HEK293 (cell line): ENCODE data around the gene PPP1R10.
A peak's percentile ranks its signal among the peaks of the same experiment; 100 is the strongest.

Source experiments
- CTCF ChIA-PET: fragments of 350-600 bp; formaldehyde crosslinking; extraction: SDS; loops from one replicate; lab custom pipeline; 2021; ENCODE audit warnings: antibody characterized with exemption; lab: Yijun Ruan, JAX
- POLR2A ChIA-PET: fragments of 300-600 bp; formaldehyde crosslinking; extraction: SDS; loops from one replicate; lab custom pipeline; 2020; ENCODE audit warnings: antibody characterized with exemption, inconsistent platforms; lab: Yijun Ruan, JAX
- H3K27ac ChIP-seq: fragments of 200-500 bp; sonication (Bioruptor generic); 2 replicates; pipeline ENCODE4 v1.5.1; 2014; ENCODE audit warnings: low read depth, low read length, control low read depth, inconsistent platforms; ENCODE audit errors: extremely low read depth
- H3K36me3 ChIP-seq, 2 experiments: fragments of 200-500 bp in 1 of 2; sonication (Bioruptor generic) in 1 of 2; 1 replicate in 1 of 2; 2 replicates in 1 of 2; pipeline ENCODE4 v1.5.1; 2014 to 2017; ENCODE audit warnings: inconsistent platforms in 2 of 2, low read length in 2 of 2; ENCODE audit not compliant: control insufficient read depth in 2 of 2, insufficient read depth in 1 of 2
- H3K4me1 ChIP-seq: fragments of 200-500 bp; sonication (Bioruptor generic); 2 replicates; pipeline ENCODE4 v1.5.1; 2014; ENCODE audit warnings: mild to moderate bottlenecking, low read length, inconsistent platforms; ENCODE audit not compliant: control insufficient read depth, insufficient read depth
- H3K4me3 ChIP-seq: 2 replicates; pipeline ENCODE4 v1.5.1; 2011; ENCODE audit warnings: low read depth, mild to moderate bottlenecking, control low read depth, low read length, moderate library complexity
- H3K9me3 ChIP-seq: fragments of 200-500 bp; sonication (Bioruptor generic); 2 replicates; pipeline ENCODE4 v1.5.1; 2014; ENCODE audit warnings: low read depth, low read length, inconsistent platforms; ENCODE audit not compliant: control insufficient read depth, insufficient read depth
- BCL11A ChIP-seq: fragments of 450-650 bp; formaldehyde crosslinking; IDR thresholded peaks from 2 replicates; pipeline ENCODE4 v1.5.1; 2016; ENCODE audit warnings: low read depth, missing biosample characterization, missing genetic modification characterization
- EGR2 ChIP-seq: fragments of 450-650 bp; formaldehyde crosslinking; IDR thresholded peaks from 2 replicates; pipeline ENCODE4 v1.5.1; 2016; ENCODE audit warnings: low read depth, missing biosample characterization, missing genetic modification characterization
- KLF10 ChIP-seq: fragments of 450-650 bp; IDR thresholded peaks from 2 replicates; pipeline ENCODE4 v1.5.1; 2018; ENCODE audit warnings: missing biosample characterization, mild to moderate bottlenecking, missing genetic modification characterization
- MZF1 ChIP-seq: fragments of 450-650 bp; formaldehyde crosslinking; IDR thresholded peaks from 2 replicates; pipeline ENCODE4 v1.5.1; 2017; ENCODE audit warnings: missing biosample characterization, missing genetic modification characterization, borderline replicate concordance
- OVOL3 ChIP-seq: fragments of 450-650 bp; formaldehyde crosslinking; IDR thresholded peaks from 2 replicates; pipeline ENCODE4 v1.5.1; 2016; ENCODE audit warnings: missing biosample characterization, missing genetic modification characterization
- PRDM1 ChIP-seq: fragments of 450-650 bp; formaldehyde crosslinking; IDR thresholded peaks from 2 replicates; pipeline ENCODE4; 2016; ENCODE audit warnings: missing biosample characterization, missing genetic modification characterization
- SCRT2 ChIP-seq: fragments of 450-650 bp; formaldehyde crosslinking; IDR thresholded peaks from 2 replicates; pipeline ENCODE4 v1.5.1; 2016; ENCODE audit warnings: missing biosample characterization, missing genetic modification characterization
- SP2 ChIP-seq: fragments of 450-650 bp; formaldehyde crosslinking; IDR thresholded peaks from 2 replicates; pipeline ENCODE4 v1.5.1; 2016; ENCODE audit warnings: missing biosample characterization, missing genetic modification characterization
- ZBTB1 ChIP-seq: fragments of 450-650 bp; formaldehyde crosslinking; IDR thresholded peaks from 2 replicates; pipeline ENCODE4 v1.5.1; 2016; ENCODE audit warnings: missing biosample characterization, missing genetic modification characterization
- ZBTB20 ChIP-seq: fragments of 450-650 bp; formaldehyde crosslinking; IDR thresholded peaks from 2 replicates; pipeline ENCODE4 v1.5.1; 2016; ENCODE audit warnings: missing biosample characterization, missing genetic modification characterization
- ZBTB21 ChIP-seq: fragments of 450-650 bp; formaldehyde crosslinking; IDR thresholded peaks from 2 replicates; pipeline ENCODE4 v1.5.1; 2017; ENCODE audit warnings: missing biosample characterization, missing genetic modification characterization
- ZNF10 ChIP-seq: fragments of 450-650 bp; formaldehyde crosslinking; IDR thresholded peaks from 2 replicates; pipeline ENCODE4 v1.5.1; 2017; ENCODE audit warnings: missing biosample characterization, missing genetic modification characterization
- ZNF121 ChIP-seq: fragments of 450-650 bp; formaldehyde crosslinking; IDR thresholded peaks from 2 replicates; pipeline ENCODE4 v1.5.1; 2016; ENCODE audit warnings: missing biosample characterization, missing genetic modification characterization
- ZNF157 ChIP-seq: fragments of 450-650 bp; formaldehyde crosslinking; IDR thresholded peaks from 2 replicates; pipeline ENCODE4 v1.5.1; 2016; ENCODE audit warnings: missing biosample characterization, missing genetic modification characterization
- ZNF266 ChIP-seq: fragments of 450-650 bp; formaldehyde crosslinking; IDR thresholded peaks from 2 replicates; pipeline ENCODE4 v1.5.1; 2016; ENCODE audit warnings: missing biosample characterization, missing genetic modification characterization, low read depth
- ZNF354C ChIP-seq: fragments of 450-650 bp; formaldehyde crosslinking; IDR thresholded peaks from 2 replicates; pipeline ENCODE4 v1.5.1; 2016; ENCODE audit warnings: missing biosample characterization, missing genetic modification characterization, low read depth, borderline replicate concordance
- ZNF561 ChIP-seq: fragments of 450-650 bp; IDR thresholded peaks from 2 replicates; pipeline ENCODE4 v1.5.1; 2018; ENCODE audit warnings: missing biosample characterization, missing genetic modification characterization, borderline replicate concordance
- ZNF600 ChIP-seq: fragments of 450-650 bp; formaldehyde crosslinking; IDR thresholded peaks from 2 replicates; pipeline ENCODE4 v1.5.1; 2016; ENCODE audit warnings: missing biosample characterization, missing genetic modification characterization
- ZNF629 ChIP-seq: fragments of 450-650 bp; formaldehyde crosslinking; IDR thresholded peaks from 2 replicates; pipeline ENCODE4 v1.5.1; 2017; ENCODE audit warnings: missing biosample characterization, missing genetic modification characterization
- ZNF664 ChIP-seq: fragments of 450-650 bp; formaldehyde crosslinking; IDR thresholded peaks from 2 replicates; pipeline ENCODE4 v1.5.1; 2016; ENCODE audit warnings: missing biosample characterization, missing genetic modification characterization
- ZNF76 ChIP-seq: fragments of 450-650 bp; formaldehyde crosslinking; IDR thresholded peaks from 2 replicates; pipeline ENCODE4; 2016; ENCODE audit warnings: low read depth, missing biosample characterization, missing genetic modification characterization, borderline replicate concordance
- ZNF776 ChIP-seq: fragments of 450-650 bp; formaldehyde crosslinking; IDR thresholded peaks from 2 replicates; pipeline ENCODE4 v1.5.0; 2017; ENCODE audit warnings: missing biosample characterization, missing genetic modification characterization, borderline replicate concordance
- ZSCAN23 ChIP-seq: fragments of 450-650 bp; formaldehyde crosslinking; IDR thresholded peaks from 2 replicates; pipeline ENCODE4 v1.5.1; 2016; ENCODE audit warnings: missing biosample characterization, missing genetic modification characterization
- ZXDB ChIP-seq: fragments of 450-650 bp; formaldehyde crosslinking; IDR thresholded peaks from 2 replicates; pipeline ENCODE4 v1.5.1; 2016; ENCODE audit warnings: missing biosample characterization, missing genetic modification characterization
- TF ChIP-seq, protein P1 (sequence below): fragments of 450-650 bp; formaldehyde crosslinking; IDR thresholded peaks from 2 replicates; pipeline ENCODE4 v1.5.1; 2016; ENCODE audit warnings: missing biosample characterization, missing genetic modification characterization
- TF ChIP-seq, protein P2 (sequence below): fragments of 450-650 bp; formaldehyde crosslinking; IDR thresholded peaks from 2 replicates; pipeline ENCODE4 v1.5.1; 2016; ENCODE audit warnings: missing biosample characterization, missing genetic modification characterization
- TF ChIP-seq, protein P3 (sequence below): fragments of 450-650 bp; IDR thresholded peaks from 2 replicates; pipeline ENCODE4 v1.5.1; 2018; ENCODE audit warnings: missing biosample characterization, mild to moderate bottlenecking, missing genetic modification characterization

The PPP1R10 gene

DNA sequence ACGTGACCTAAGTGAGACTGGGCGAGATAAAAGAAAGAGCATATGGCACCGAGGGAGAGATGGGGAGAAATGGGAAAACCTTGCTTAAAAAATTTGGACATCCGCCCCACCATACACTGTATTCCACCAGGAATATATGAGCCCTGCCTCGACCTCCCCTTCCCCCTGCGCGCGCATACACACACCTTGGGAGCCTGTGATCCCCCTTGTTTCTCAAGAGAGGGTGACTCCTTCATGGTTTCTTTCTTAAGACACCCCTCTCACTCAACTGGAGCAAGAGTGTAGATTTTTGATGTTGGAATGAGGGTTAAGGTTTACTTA lies 45.3 kb downstream of the PPP1R10 start:
- TF ChIP-seq ZNF121 (tag by site-specific recombination): no peak
- no peak for TF ChIP-seq ZNF561 (tag by site-specific recombination)
- TF ChIP-seq SCRT2 (tag by site-specific recombination): no peak
- TF ChIP-seq ZBTB20 (tag by site-specific recombination): peak; percentile 50; the same call in 1 of the 2 replicates
- TF ChIP-seq ZNF266 (tag by site-specific recombination): 0 out of 2 replicates have a peak, but pooled peaks have one; percentile 6
- no peak for TF ChIP-seq ZNF664
- TF ChIP-seq PRDM1 (tag by site-specific recombination): no peak
- TF ChIP-seq, protein P1, sequence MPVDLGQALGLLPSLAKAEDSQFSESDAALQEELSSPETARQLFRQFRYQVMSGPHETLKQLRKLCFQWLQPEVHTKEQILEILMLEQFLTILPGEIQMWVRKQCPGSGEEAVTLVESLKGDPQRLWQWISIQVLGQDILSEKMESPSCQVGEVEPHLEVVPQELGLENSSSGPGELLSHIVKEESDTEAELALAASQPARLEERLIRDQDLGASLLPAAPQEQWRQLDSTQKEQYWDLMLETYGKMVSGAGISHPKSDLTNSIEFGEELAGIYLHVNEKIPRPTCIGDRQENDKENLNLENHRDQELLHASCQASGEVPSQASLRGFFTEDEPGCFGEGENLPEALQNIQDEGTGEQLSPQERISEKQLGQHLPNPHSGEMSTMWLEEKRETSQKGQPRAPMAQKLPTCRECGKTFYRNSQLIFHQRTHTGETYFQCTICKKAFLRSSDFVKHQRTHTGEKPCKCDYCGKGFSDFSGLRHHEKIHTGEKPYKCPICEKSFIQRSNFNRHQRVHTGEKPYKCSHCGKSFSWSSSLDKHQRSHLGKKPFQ (tag by site-specific recombination): no peak
- TF ChIP-seq BCL11A (tag by site-specific recombination): no peak
- ChIA-PET POLR2A (interaction anchor here (0.6 to 2.4 kb wide), 21 partner anchors 10 to 342 kb away, joined by 3 to 41 read pairs (median 4); partner anchors contain the start of genes GNL1, MDC1, PRR3 and VARS2), CTCF (interaction anchor here (0.6 to 2.1 kb wide), 5 partner anchors 16 to 410 kb away, joined by 3 to 11 read pairs (median 4); no protein-coding TSS in a partner anchor)
- Histone ChIP-seq H3K4me3 (peak overlapping the region; percentile 94), H3K36me3 (peaks cover 18 to 26% of the 10 kb centered on the region in 2 experiments), H3K9me3 (no peaks in the 10 kb centered on the region), H3K27ac (peak overlapping the region; percentile 64), H3K4me1 (peaks cover 9% of the 10 kb centered on the region; the same call in 1 of the 2 replicates)

DNA sequence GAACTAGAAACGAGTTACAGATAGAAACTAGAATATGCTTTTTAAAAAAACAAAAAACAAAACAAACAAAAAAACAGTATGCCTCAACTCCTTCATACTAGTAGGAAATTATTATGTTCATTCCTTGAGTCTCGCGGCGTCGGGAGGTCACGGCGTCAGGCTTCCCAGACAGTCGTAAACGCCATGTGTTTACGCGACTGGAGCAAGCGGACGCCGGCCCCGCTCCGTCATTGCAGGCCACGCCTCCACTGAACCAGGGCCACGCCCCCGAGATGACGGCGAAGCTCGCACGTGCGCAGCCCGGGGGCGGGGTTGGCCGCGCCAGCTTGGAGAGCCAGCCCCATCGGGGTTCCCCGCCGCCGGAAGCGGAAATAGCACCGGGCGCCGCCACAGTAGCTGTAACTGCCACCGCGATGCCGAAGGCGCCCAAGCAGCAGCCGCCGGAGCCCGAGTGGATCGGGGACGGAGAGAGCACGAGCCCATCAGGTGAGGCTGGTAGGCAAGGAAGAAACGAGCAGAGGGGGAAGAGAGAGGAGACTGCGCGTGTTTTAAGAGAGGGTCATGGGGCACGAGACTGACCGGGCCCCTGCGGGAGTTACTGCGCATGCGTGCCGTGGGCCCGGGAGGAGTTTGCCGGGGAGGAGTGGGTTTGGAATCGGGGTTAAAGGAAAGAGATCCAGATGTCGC lies 45.8 kb downstream of the PPP1R10 start, which contains the start of gene ABCF1:
Gene ABCF1, plus strand, starts transcription at position 368 of the 687 bp plus-strand sequence. Its CDS starts 46 bp downstream, at position 414.
- peak within 1 kb of the TSS; percentile 94 for H3K4me3 ChIP-seq
- H3K4me1 ChIP-seq: peaks cover 9% of the 10 kb centered on the region; the same call in 1 of the 2 replicates
- H3K36me3 ChIP-seq: peaks cover 13 to 22% of the 10 kb centered on the region in 2 experiments; a peak in 2 of 3 replicates
- ChIA-PET CTCF (interaction anchor here (0.6 to 2.4 kb wide), 7 partner anchors 14 to 411 kb away, joined by 3 to 11 read pairs (median 4); partner anchors contain the start of gene PRR3), POLR2A (interaction anchor here (0.6 to 2.4 kb wide), 23 partner anchors 9 to 343 kb away, joined by 3 to 41 read pairs (median 4); partner anchors contain the start of genes GNL1, MDC1, PRR3 and VARS2)
- H3K27ac ChIP-seq: peak within 1 kb of the TSS; percentile 64
- no peaks in the 10 kb centered on the region for H3K9me3 ChIP-seq
- TF ChIP-seq ZBTB21 (tag by site-specific recombination): peak; percentile 62
- peak; percentile 1 for TF ChIP-seq ZNF10 (tag by site-specific recombination)
- TF ChIP-seq ZBTB1: no peak
- peak; percentile 95 for TF ChIP-seq KLF10 (tag by site-specific recombination)
- TF ChIP-seq, protein P2, sequence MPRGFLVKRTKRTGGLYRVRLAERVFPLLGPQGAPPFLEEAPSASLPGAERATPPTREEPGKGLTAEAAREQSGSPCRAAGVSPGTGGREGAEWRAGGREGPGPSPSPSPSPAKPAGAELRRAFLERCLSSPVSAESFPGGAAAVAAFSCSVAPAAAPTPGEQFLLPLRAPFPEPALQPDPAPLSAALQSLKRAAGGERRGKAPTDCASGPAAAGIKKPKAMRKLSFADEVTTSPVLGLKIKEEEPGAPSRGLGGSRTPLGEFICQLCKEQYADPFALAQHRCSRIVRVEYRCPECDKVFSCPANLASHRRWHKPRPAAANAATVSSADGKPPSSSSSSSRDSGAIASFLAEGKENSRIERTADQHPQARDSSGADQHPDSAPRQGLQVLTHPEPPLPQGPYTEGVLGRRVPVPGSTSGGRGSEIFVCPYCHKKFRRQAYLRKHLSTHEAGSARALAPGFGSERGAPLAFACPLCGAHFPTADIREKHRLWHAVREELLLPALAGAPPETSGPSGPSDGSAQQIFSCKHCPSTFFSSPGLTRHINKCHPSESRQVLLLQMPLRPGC (tag by site-specific recombination): no peak; the same call in 1 of the 2 replicates
- TF ChIP-seq SP2 (tag by site-specific recombination): peak; percentile 93
- TF ChIP-seq, protein P1 (tag by site-specific recombination): no peak
- TF ChIP-seq ZSCAN23: no peak; the same call in 1 of the 2 replicates
- 0 out of 2 replicates have a peak, but pooled peaks have one; percentile 54 for TF ChIP-seq ZNF76 (tag by site-specific recombination)
- no peak for TF ChIP-seq ZNF266 (tag by site-specific recombination)
- TF ChIP-seq, protein P3, sequence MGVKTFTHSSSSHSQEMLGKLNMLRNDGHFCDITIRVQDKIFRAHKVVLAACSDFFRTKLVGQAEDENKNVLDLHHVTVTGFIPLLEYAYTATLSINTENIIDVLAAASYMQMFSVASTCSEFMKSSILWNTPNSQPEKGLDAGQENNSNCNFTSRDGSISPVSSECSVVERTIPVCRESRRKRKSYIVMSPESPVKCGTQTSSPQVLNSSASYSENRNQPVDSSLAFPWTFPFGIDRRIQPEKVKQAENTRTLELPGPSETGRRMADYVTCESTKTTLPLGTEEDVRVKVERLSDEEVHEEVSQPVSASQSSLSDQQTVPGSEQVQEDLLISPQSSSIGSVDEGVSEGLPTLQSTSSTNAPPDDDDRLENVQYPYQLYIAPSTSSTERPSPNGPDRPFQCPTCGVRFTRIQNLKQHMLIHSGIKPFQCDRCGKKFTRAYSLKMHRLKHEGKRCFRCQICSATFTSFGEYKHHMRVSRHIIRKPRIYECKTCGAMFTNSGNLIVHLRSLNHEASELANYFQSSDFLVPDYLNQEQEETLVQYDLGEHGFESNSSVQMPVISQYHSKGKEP (tag by site-specific recombination): no peak
- no peak for TF ChIP-seq MZF1 (tag by site-specific recombination)
- peak; percentile 98 for TF ChIP-seq ZNF600 (tag by site-specific recombination)
- TF ChIP-seq ZNF354C: no peak
- TF ChIP-seq ZXDB (tag by site-specific recombination): peak; percentile 97
- 0 out of 2 replicates have a peak, but pooled peaks have one; percentile 18 for TF ChIP-seq EGR2 (tag by site-specific recombination)
- peak; percentile 88 for TF ChIP-seq ZNF629
- no peak for TF ChIP-seq ZNF157 (tag by site-specific recombination)
- TF ChIP-seq ZNF776 (tag by site-specific recombination): no peak
- 0 out of 2 replicates have a peak, but pooled peaks have one; percentile 65 for TF ChIP-seq OVOL3 (tag by site-specific recombination)
